Stimulated activated CD8-positive, alpha-beta memory T cell treated with anti-CD3 and anti-CD28 coated beads, Interleukin-15, amount 100 ng/mL, for 4 hours (primary cell): ENCODE measurements around the gene KCTD1.

Experiments
- DNase-seq, 2 donors: peaks; one replicate each; pipeline ENCODE4 v3.0.0-alpha.2; 2020; ENCODE audit warnings: low read depth in 2 of 2

The KCTD1 gene

DNA sequence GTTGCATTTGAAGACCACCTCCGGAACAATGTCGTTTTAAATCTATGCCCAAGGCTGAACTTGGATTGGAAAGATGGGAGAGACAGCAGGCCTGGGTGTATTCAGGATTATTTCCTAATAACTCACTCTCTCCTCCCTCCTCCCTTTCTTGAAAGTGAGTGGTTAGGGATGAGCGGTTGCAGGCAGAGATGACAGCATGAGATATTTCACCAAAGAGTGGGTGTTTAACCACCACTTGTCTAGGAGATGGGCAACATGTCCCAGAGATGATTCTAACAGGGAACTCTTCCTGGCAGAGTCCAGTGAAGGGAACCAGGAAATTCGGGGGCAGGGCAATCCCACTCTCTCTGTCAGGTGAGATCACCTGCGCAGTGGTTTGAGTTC, 123.2 kb downstream of the KCTD1 start:
- no peak for DNase-seq

GRCh38 chr18:26424428-26425147, 123.8 kb downstream of the KCTD1 start:
- no peak for DNase-seq

DNA sequence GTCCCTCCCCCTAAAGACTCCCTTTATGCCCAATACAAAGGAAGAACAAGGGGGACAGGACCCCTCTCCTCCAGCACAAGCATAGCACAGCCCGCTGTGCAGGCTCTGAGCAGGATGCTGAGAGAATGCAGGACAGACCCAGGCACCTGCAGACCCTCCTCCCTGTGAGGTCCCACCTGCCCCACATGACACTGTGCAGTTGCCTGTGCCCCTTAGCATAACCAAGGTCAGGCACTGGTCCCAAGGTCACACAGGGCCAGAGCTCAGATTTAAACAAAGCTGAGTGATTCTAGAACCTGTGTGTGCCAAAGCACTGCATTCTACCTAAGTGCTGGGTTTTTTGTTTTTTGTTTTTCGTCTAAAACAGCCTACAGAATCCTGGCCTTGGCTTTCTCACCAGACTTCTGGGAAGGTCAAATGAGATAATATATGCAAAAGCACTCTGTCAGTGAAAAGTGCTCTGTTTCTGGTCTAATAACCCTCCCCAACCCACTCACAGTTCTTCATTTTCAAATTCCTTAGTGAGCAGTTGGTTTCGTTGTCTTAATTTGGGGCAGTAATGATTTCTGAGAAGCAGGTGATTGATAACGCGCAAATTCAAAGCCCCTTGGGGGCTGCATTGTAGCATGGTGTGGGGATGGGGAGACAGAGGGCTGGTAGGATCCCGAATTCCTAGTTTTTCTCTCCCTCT, 125.7 kb downstream of the KCTD1 start:
- no peak for DNase-seq

- no peak for DNase-seq
These were observed 126.4 kb downstream of the KCTD1 start for GRCh38 chr18:26421931-26422330.

- no peak for DNase-seq
These were observed 126.8 kb downstream of the KCTD1 start for GRCh38 chr18:26421503-26421902.

- DNase-seq: no peak
These were observed 128.6 kb downstream of the KCTD1 start for GRCh38 chr18:26419746-26420145.

GRCh38 chr18:26418225-26418624, 130.1 kb downstream of the KCTD1 start:
- no peak for DNase-seq

DNA sequence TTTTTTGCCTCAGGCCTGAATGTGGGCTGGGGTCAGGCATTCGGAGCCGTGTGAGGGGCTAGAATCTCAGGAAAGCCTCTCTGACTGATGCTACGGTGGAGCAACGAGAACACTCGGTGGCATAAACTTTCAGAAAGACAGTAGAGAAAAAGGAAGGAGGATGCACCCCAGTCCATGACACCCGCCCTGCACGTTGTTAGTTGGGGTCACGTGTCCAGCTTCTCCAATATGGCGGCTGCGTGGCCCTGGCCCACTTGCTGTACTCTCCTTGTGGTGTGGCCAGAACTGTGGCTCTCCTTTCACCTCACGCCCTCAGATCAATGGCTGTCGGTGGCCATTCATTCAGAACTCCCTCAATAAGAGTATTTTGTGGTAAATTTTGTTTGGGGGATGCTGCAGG, 131.2 kb downstream of the KCTD1 start:
- DNase-seq: no peak

DNA sequence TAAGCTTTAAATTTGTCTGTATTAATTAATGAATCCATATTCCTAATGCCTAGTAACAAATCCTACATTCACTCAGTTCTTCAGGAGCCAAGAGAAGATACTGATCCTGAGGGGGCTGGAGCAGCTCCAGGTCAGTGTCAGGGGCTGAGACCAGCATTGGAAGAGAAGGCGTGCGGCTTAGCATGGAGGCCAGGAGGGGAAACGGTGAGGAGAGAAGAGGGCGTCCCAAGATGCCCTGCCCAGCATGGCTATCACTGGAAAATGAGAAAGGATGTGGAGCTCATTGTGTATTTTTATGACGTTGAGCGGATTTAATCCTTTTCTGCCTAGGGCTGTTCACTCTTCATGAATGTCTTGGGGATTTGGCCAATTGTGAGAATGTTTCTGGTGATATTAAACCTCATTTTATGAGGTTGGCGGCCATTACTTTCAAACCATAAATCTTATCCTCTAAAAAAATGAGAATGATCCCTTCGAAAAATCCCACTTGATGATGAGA, 131.7 kb downstream of the KCTD1 start:
- DNase-seq: no peak

DNA sequence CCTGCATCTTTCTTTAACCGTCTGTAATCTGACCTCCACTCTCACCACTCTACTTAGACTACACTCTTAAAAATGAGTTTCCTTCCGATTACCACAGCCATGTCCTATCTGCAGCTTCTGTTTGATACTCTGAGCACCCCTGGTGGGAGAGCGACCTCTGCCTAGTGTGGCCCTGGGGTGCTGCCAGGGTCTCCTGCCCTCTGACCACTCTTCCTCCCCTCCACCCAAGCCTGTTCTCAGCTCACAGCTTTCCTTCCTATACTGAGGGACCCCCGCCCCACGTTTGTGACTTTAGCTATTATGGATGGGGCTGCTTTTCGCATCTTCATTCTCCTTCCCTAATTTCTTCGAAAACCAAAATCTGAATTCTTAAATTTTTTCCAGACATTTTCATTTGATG, 132.7 kb downstream of the KCTD1 start:
- no peak for DNase-seq

DNA sequence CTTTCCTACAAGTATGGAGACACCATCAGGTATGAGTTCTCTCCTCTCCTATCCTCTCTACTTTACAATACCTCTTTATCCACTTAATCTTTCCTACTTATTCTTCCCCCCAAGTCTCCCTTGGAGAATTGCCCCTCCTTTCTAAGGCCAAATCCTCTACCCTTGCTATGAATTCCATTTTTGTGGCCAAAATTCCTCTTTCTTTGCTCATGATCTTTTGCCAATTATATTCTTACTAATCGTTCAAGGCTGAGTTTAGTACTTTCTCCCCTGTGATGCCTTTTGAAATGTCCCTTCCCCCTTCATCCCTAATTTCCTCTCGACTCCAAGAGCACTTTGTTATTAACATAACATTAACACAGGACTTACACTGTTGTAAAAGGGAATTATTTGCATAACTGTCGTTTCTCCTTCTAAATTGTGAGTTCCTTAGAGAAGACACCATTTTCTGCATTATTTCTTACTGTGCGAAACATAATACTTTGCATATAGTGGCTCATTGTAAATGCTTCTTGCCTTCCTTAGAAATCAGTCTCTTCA, 133.4 kb downstream of the KCTD1 start:
- DNase-seq: no peak

GRCh38 chr18:26409091-26409490, 139.3 kb downstream of the KCTD1 start:
- no peak for DNase-seq

GRCh38 chr18:26407736-26408601, 140.4 kb downstream of the KCTD1 start:
- no peak for DNase-seq

DNA sequence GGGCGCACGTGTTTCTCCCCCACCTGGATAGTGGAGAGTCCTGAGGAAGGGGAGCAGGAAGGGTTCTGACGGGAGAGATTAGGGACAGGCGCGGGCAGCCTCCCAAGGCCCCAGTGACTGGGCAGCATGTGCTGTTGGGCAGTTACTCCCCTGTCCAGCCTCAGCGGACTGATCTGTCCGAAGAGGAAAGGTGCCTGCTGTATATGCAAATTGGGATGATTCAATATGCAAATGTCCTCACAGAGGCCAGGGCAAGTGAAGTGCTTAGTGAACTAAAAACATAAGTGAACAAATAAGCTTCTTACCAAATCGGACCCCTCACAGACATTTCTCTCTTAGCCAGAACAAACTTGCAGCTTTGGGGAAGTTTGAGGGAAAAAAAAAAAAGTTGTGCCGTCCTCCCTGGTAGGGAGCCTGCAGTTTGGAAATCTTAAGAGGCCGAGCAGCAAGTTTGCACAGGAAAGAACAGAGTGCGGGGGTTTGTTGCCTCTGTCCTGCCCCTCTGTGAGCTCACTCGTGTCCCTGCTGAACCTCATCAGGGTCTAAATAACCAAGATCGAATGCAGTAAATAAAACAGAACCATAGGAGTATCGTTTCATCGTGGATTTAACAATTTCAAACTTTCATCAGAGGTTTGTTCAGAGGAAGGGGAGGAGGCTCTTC, 141.4 kb downstream of the KCTD1 start:
- DNase-seq: no peak

- no peak for DNase-seq
These were observed 142.0 kb downstream of the KCTD1 start for GRCh38 chr18:26406324-26406723.

DNA sequence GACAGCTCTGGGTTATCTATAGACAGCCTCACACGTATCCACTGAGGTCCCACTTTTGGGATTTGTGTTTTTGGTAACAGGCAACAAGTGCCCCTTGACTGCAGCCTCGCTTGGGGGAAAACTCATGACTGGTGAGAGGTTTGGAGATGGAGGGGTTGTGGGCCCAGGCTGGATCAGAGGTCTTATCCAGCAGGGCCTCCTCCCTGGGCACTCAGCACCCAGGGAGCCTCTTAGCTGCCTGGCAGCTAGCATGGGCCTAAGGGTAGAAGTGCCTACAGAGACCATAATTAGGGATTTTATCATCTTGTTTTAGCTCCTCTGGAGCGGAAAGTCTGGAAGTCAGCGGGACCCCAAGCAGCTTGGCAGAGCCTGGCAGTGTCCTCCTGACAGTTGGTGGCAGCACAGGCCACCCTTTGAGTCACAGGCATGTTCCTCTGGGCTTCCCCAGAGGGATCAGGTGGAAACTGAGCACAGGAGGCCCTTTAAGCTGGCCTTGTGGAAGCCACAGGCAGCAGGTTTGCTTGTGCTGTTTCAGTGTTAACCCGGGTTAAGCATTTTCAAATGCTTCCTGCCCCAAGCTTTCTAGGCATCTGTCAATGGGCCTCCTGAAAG, 143.1 kb downstream of the KCTD1 start:
- no peak for DNase-seq
